Measurements from ENCODE around the gene PROSER3.

The PROSER3 gene

GRCh38 chr19:35748106-35749020 lies 9.6 kb upstream of the PROSER3 start, which contains the start of gene LIN37:
Gene LIN37, plus strand, starts transcription at chr19:35748576. Its CDS starts 149 bp downstream, at chr19:35748725.
- peak; percentile 14 for TF ChIP-seq CTCF (IDR thresholded peaks at IDR 0.05; ENCODE audit: low read depth, low read length, missing control alignments)
- H3K4me3 ChIP-seq (ENCODE audit: low read depth, low read length) = peak within 1 kb of the TSS; percentile 100
- peak; percentile 99 for DNase-seq
- peaks cover 14% of the 10 kb centered on the region for H3K36me3 ChIP-seq (replicated peaks)
- H3K27me3 ChIP-seq (replicated peaks) = no peaks in the 10 kb centered on the region
- peak within 1 kb of the TSS; percentile 35 for H3K27ac ChIP-seq
- in situ Hi-C loops (cut with HindIII; ENCODE audit: low pct_ligation_motif_present, low sequenced_read_pairs) = no loop called here

- TF ChIP-seq CTCF (IDR thresholded peaks at IDR 0.05; ENCODE audit: low read depth, low read length, missing control alignments) = no peak
- in situ Hi-C loops (cut with HindIII; ENCODE audit: low pct_ligation_motif_present, low sequenced_read_pairs) = no loop called here
- no peaks in the 10 kb centered on the region for H3K27me3 ChIP-seq (replicated peaks)
- no peak overlapping the region for H3K27ac ChIP-seq
- H3K36me3 ChIP-seq (replicated peaks) = peaks cover 21% of the 10 kb centered on the region
- no peak overlapping the region for H3K4me3 ChIP-seq (ENCODE audit: low read depth, low read length)
- DNase-seq = no peak
Measured at GRCh38 chr19:35750167-35750566, 7.8 kb upstream of the PROSER3 start.

- Histone ChIP-seq H3K4me3 (ENCODE audit: low read depth, low read length) (no peak overlapping the region), H3K27me3 (replicated peaks) (no peaks in the 10 kb centered on the region), H3K36me3 (replicated peaks) (peaks cover 21% of the 10 kb centered on the region), H3K27ac (no peak overlapping the region)
- no peak for TF ChIP-seq CTCF (IDR thresholded peaks at IDR 0.05; ENCODE audit: low read depth, low read length, missing control alignments)
- DNase-seq = no peak
- in situ Hi-C loops (cut with HindIII; ENCODE audit: low pct_ligation_motif_present, low sequenced_read_pairs) = no loop called here
Measured at GRCh38 chr19:35751839-35752745, 5.9 kb upstream of the PROSER3 start.

- Histone ChIP-seq H3K4me3 (ENCODE audit: low read depth, low read length) (no peak overlapping the region), H3K27me3 (replicated peaks) (no peaks in the 10 kb centered on the region), H3K27ac (no peak overlapping the region), H3K36me3 (replicated peaks) (peaks cover 21% of the 10 kb centered on the region)
- TF ChIP-seq CTCF (IDR thresholded peaks at IDR 0.05; ENCODE audit: low read depth, low read length, missing control alignments) = no peak
- in situ Hi-C loops (cut with HindIII; ENCODE audit: low pct_ligation_motif_present, low sequenced_read_pairs) = no loop called here
- DNase-seq = no peak
Measured at GRCh38 chr19:35752746-35753350, 5.1 kb upstream of the PROSER3 start.

GRCh38 chr19:35753634-35754369 lies 4.2 kb upstream of the PROSER3 start:
- in situ Hi-C loops (cut with HindIII; ENCODE audit: low pct_ligation_motif_present, low sequenced_read_pairs) = no loop called here
- DNase-seq = no peak
- Histone ChIP-seq H3K27ac (no peak overlapping the region), H3K4me3 (ENCODE audit: low read depth, low read length) (no peak overlapping the region), H3K27me3 (replicated peaks) (no peaks in the 10 kb centered on the region), H3K36me3 (replicated peaks) (peaks cover 21% of the 10 kb centered on the region)
- TF ChIP-seq CTCF (IDR thresholded peaks at IDR 0.05; ENCODE audit: low read depth, low read length, missing control alignments) = no peak

All from brain microvascular endothelial cell (primary cell).